Sigmoid colon (tissue), 3 donors: Measurements from ENCODE around the gene CACNG1.

Experiments
- CTCF ChIP-seq, 4 experiments: fragments of 450-650 bp in 3 of 4; fragments of 200-600 bp in 1 of 4; IDR thresholded peaks; one replicate each; pipeline ENCODE4 v1.5.1; 2016 to 2019; ENCODE audit warnings: antibody characterized with exemption in 4 of 4, mild to moderate bottlenecking in 3 of 4, moderate library complexity in 2 of 4
- POLR2A ChIP-seq, 2 donors: fragments of 450-650 bp; IDR thresholded peaks; one replicate each; pipeline ENCODE4 v1.6.1; 2016; ENCODE audit warnings: antibody characterized with exemption in 2 of 2, mild to moderate bottlenecking in 2 of 2, moderate library complexity in 2 of 2

- no peak for TF ChIP-seq CTCF (IDR thresholded peaks at IDR 0.05)
- no peak for TF ChIP-seq POLR2A (IDR thresholded peaks at IDR 0.05)
These were observed 3.7 kb upstream of the CACNG1 start for GRCh38 chr17:67040652-67041051.
